Iris pigment epithelial cell (primary cell): ENCODE measurements around the gene GPATCH4.
"Not testable (repeated sequence)": the region's sequence is repeated elsewhere in the genome, so short reads cannot be mapped to it uniquely, and the experiment has no call there.

Experiments used
- DNase-seq: peaks from one replicate; pipeline ENCODE4 v3.0.0-alpha.2; 2011; ENCODE audit warnings: low read depth

Gene GPATCH4

DNA sequence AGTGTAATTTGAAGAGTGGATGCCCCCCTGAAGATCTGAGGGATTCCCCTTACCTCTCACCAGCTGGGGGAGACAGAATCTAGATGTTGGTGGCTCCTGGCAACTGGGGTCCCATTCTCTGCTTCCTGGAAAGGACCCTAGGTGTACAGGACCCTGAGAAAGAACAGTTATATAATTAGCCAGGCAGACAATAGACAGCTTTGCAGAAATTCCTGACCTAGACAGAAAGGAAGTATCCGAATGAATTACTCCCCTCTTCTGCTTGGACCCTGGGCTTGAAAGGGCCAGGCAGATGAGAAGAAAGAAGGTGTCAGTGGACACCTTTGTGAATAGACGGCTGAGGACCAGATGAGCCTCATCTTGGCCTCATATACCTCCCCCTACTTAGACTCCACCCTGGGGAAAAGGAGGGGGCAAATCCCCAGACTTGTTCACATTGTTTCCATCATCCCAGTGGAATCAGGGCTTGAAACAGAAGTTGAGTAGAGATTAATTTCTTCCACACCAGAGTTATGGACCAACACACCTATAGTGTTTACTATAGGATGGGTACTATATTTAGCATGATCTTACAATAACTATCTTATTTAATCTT lies 27.1 kb downstream of the GPATCH4 start:
- DNase-seq: no peak

DNA sequence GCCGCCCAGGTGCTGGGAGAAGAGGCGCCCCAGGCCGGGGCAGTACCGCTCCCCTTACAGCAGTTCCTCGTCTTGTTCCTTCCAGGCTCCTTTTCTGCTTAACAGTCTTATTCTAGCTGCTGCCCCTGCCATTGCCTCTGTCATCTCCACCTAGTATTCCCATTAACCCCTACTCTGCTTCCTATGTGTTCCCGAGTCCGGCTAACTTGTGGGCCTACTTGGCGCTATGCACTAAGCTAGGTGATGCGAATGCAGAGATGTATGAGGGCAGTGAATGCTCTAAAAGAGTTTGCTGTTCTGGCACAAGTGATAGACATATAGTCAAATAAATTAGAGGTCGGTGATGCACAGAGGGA lies 28.6 kb downstream of the GPATCH4 start:
- no peak for DNase-seq

DNA sequence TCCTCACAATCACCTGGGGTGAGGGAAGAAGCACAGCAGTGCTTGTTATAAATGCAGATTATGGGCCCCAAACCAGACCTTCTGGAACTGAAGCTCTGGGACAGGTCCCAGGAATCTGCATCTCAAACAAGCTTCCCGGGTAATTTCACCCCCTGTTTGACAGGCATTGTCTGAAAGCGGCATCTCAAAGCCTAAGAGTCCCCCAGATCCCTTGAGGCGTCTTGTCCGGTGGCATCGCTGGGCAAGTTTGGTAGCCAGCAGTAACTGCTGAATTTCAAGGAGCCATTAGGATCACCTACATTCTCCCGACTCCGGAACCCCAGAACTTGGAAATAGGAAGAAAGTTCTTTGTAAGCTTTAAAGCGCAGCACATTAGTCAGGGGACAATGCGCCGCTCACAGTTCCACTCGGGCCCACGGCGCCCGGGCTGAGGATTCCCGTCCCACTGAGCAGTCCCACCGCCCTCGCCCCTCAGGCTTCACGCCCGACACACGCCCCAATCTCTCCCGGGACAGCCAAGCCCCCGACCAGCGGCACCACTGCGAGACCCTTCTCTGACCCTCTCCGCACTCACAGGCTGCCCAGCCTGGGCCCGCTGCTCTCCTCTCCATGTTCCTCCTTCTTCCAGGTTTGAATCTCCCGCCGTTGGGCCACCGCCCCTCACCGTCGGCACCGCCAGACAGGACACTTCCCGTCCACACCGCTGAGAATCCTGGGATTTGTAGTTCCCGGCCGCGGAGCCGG lies 29.2 kb downstream of the GPATCH4 start, which contains the start of gene IQGAP3:
IQGAP3 (minus strand) TSS at position 647 of the 744 bp plus-strand sequence; CDS start at position 611, 36 bp downstream.
- DNase-seq: peak; percentile 82

DNA sequence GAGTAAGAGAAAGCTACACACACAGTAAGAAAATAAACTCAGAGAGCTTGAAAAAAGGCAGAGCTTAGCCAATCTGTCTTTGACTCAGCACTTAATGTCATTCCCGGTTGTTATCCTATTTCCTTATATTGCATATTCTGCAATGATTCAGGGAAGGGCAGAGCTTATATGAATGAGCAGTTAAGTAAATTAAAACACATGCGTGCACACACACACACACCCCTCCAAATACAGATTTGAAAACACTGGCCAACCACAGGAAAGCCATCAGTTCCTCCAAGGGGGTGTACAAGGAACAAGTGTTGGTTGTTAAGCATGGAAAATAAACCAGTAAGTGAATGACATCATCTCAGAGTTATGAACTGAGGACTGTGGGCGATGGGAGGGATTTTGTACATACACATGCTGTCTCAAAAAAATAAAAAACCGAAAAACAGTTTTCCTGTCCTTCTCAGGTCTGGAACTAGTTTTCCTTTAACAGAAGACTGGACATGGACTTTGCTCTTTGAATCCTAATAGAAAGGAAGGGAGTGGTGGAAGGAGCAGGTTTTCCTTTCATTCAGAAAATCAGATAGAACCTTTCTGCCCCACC lies 29.9 kb downstream of the GPATCH4 start:
- DNase-seq: peak; percentile 89

DNA sequence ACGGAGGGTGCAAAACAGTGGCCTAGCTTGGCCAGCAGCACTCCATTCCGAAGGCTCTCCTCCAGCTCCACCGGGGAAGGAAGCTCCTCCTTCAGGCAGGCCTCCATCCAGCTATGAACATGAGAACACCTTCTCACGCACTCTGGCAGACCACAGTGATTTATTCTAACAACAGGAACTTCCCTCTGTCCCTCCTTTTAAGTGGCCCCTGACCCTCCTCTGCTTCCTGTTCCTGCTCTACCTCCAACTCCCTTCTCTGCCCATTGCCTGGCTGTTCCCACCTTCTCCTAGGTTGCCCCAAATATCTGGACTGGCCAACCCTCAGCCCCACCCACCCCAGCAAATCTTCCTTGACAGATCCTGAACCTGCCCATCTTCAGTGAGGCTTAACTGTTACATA lies 34.8 kb downstream of the GPATCH4 start:
- DNase-seq: no peak

DNA sequence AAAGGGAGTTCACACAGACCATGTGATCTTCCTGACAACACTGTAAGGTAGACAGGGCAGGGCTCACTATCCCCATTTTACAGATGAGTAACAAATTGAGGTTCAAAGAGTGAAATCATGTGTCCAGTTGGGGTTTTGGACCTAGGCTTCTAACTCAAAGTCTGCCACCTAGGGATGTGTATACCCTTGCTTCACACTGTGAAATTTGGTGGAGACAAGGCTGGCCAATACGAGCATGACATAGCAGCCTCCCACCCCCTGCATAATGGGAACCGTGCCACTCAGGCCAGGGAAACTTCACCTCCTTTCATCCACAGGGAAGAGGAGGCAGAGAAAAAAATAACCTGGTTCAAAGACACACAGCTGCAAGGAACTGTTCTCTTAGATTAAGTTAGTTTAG lies 35.8 kb downstream of the GPATCH4 start:
- no peak for DNase-seq

DNA sequence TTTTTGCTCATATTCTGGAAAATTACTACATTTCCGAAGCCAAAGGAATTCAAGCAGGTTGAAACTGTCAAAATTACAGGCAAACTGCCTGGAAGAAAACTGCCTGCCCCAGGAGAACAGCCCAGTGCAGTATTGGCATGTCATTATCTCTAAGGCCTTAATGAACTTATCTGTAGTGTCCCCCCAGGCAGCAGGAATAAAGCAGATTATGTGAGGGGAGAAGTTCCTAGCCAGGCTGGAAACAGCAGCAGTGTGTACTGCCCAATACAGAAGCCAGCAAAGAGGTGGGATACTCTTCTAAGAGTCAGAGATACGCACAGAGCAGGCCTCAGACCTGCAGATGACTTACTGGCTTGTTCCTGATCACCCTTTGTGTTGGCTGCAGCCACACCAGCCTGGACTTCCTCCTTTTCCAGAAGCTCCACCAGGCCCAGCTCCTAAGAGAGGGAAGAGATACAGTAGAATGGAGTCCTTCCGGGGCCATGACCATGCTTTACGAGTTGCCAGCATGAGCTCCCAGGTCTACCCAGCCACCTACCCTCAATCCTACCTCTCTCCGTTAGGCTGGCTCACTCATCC lies 40.6 kb downstream of the GPATCH4 start:
- DNase-seq: no peak

DNA sequence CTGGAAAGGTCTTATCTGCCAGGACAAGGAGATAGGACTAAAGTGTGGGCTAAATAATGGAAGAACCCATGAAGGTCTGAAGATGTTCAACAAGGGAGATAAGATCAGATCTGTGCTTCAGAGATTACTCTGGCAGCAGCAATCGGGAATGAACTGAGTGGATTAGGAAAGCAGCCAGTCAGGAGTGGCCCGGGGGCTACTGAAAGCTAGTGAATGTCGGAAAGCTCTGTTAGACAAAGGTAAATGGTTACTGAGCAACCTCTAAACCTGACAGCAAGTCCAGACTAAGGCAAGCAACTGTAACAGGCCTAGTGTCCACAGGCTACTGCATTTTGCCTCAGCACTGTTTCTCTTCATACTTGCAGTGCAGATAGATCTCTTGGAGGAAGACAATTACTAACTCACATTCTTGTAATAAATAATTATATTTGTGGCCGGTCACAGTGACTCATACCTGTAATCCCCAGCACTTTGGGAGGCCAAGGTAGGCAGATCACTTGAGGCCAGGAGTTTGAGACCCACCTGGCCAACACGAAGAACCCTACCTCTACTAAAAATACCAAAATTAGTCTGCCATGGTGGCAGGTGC lies 41.4 kb downstream of the GPATCH4 start:
- no peak for DNase-seq

DNA sequence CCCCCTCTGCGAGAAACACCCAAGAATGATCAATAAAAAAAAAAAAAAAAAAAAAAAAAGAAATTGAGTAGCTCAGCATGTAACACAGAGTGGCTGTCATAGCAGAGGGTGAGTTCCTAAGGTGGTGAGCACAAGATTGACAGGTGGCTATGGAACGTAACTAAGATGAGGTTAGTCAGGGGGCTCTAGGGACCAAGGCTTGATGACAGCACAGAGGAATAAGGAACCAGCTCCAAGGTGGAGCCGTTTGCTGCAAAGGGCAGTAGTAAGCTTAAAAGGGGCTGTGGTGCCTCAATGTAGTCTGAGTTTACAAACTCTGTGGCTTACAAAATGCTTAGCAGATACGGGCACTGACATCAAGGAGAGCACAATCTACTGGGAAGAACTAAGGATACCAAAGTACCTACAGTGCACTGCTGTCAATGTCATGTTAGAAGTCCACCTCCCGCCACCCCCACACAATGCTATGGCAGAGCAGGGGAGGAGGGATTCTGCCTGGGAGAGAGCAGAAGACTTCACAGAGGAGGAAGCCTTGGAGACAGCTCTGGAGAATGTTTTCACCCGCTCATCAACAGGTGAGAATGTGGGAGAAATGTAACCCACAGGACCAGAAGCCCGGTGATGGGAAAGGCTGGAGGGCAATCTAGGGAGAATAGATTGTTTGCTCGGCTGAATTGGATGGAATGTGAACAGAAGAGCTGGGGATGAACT lies 42.0 kb downstream of the GPATCH4 start:
- no peak for DNase-seq

DNA sequence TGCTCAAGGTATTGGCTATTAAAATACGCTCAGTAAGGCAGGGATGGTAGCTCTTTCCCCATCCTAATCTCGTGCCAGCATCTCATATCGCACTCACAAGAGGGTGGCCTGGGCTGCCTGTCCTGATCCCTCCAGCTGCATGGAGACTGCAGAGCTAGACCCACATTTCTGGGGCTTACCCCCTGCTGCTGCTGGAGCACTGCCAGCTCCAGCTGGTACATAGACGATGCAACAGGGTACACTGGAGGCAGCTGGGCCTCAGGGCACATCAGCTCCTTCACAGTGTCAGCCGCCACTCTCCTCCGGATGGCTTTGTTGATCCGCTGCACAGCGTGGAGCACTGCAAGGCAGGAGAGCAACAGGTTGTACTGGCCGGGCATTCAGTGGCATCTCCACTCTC lies 44.9 kb downstream of the GPATCH4 start:
- DNase-seq: no peak

DNA sequence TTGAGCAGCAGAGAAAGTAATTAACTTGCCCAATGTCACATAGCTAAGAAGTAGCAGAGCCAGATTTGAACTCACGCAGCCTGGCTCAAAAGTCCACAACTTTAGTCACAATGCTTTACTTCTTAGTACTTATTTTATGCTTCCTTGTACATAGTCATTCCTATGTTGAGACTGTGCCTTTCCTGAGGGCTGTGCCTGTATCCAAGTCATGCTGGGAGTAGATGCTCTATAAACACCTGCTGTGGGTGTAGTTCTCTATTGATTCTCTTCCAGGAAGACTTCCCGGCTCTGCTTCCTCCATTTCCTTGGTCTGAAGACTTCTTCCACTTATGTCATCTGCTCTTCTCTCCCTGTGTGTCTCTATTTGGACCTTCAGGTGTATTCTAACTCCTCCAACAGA lies 45.6 kb downstream of the GPATCH4 start:
- DNase-seq: no peak

DNA sequence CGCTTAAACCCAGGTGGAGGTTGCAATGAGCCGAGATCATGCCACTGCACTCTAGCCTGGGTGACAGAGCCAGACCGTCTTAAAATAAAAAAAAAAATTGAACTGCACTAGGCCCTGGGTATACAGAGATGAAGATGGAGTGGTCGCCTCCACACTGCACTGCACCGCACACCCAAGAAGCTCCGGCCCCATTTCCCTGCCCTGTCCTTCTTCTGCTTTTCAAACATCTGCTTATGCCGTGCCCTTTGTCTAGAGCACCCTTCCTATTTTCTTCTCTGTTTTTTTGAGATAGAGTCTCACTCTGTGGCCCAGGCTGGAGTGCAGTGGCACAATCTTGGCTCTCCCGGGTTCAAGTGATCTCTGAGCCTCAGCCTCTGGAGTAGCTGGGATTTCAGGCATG lies 46.3 kb downstream of the GPATCH4 start:
- no peak for DNase-seq

DNA sequence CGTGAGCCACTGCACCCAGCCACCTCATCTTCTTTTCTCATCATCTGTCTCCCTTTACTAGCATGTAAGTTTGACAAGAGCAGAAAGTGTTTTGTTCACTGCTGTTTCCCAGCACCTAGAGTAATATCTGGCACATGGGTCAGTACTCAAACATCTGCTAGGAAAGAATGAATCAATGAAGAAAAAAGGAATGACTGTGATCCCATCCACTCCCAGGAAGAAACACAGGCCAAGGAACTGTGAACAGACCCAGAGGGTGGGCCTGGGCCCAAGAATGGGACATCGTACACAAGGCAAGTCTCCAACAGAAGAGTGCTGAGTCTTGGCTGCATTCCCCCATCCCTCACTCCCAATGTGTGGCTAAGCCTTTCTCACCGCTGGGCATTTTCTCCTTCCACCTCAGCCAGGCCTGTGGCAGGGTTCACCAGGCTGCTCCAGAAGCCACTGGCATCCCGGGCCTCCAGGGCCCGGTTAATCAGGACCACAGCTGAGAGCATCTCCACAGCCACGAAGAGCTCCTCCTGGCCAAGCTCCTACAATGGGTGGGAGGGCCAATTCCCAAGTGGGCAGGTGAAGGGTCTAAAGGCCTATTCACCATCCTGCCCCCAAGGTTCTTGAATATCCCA lies 47.3 kb downstream of the GPATCH4 start:
- no peak for DNase-seq

DNA sequence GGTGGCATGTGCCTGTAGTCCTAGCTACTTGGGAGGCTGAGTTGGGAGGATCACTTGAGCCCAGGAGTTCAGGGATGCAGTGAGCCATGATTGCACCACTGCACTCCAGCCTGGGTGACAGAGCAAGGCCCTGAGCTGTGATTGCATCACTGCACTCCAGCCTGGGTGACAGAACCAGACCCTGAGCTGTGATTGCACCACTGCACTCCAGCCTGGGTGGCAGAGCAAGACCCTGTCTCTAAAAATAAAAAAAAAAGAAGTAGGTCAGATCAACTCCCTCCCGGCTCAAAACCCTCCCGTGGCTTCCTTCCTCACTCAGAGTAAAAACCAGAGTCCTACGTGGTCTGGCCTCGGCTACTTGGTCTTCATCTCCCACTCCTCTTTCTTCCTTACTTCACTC lies 48.3 kb downstream of the GPATCH4 start:
- DNase-seq: not testable (repeated sequence)

DNA sequence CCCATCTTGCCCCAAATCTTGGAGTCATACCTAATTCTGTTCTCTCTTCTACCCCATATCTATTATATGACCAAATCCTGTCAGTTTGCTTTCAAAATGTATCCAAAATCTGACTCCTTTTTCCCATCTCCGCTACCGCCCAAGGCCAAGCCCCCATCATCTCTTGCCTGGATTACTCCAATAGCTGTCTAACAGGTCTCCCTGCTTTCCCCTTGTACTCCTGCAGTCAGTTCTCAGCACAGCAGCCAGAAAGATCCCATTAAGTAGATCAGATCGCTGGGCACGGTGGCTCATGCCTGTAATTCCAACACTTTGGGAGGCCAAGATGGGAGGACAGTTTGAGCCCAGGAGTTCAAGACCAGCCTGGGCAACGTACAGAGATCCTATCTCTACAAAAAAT lies 48.8 kb downstream of the GPATCH4 start:
- no peak for DNase-seq

DNA sequence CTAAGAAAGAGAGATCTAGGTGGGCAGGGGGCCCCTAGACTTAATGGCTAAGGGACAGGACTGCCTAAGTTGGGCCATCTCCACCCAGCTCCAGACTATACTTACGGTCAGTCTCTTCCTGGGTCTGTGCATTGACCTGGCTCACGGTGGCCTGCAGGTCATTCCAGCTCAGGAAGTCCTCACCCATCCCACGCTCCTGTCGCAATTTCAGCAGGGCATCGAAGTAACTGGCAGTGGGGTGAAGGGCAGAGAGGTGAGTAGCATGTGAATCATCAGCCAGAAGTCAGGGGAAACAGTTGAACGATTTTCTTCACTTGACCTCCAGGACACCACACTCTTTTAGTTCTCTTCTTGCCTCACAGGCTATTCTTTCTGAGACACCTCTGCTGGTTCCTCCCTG lies 49.4 kb downstream of the GPATCH4 start:
- no peak for DNase-seq

DNA sequence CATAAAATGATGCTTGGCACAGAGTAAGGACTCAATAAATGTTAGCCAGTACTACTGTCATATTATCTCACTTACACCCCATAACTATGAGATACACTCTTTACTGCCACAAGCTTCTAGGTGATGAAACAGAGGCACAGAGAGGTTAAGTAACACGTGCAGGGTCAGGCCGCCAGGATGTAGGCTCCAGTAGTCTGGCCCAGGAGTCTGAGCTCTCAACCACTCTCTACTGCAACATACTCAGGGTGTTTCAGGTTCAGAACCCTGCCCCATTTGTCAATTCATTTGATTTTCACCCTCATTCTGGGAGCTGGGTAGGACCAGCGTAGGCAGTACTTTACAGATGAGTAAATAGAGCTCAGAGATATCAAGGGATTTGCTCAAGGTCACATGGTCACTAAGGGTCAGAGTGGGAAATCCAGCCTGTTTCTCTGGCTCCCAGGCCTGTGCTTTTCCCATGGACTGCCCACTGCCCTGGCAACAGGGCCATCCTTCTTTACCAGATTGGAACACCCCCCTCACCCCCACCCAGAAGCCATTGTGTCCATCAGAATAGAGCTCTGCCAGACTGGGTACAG lies 50.1 kb downstream of the GPATCH4 start:
- no peak for DNase-seq

DNA sequence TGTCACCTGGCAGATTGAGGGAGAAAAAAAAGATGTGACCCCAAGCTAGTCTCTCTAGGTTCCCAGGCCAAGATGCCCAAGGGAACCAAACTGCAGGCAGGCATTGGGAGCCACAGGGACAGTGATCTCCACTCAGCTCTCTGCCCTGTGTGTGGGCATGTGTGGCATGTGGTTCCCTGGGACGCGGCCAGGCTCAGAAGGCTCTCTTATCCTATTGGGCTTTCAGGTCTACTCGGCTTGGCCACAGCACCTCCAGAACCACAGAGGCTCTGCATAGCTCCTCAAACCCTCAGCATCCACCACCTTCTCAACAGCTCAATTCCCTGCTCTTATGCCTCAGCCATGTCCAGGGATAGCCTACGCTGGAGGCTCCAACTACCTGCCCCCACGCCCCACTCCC lies 50.9 kb downstream of the GPATCH4 start:
- DNase-seq: no peak

DNA sequence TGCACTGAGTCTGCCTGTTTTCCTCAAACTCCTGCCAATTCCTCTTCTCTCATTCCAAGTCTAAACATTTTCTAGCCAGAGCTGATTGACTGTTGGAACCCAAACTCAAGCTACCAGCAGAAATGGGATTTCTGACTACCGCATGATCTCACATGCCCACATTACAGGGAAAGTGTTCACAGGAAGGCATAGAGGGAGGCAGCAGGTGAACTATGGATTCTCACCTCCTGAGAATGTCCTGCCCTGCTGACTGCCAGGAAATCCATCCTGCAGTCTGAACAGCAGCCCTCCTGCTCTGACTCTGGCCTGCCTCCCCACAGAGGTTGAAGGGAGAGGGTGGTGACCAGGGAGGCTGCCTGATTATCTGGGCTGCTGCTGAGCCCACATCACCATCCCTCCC lies 51.4 kb downstream of the GPATCH4 start:
- DNase-seq: no peak

DNA sequence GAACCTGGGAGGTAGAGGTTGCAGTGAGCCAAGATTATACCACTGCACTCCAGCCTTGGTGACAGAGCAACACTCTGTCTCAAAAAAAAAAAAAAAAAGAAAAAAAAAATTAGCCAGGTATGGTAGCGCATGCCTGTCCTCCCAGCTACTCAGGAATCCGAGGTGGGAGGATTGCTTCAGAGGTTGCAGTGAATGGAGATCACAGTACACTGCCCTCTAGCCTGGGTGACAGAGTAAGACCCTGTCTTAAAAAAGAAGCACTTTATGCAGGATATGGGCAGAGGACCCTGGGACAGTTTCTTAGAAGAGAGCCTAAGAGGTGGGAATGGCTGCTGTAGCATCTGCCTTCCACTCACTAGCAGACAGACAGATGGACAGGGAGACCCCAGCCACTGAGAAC lies 51.9 kb downstream of the GPATCH4 start:
- no peak for DNase-seq

DNA sequence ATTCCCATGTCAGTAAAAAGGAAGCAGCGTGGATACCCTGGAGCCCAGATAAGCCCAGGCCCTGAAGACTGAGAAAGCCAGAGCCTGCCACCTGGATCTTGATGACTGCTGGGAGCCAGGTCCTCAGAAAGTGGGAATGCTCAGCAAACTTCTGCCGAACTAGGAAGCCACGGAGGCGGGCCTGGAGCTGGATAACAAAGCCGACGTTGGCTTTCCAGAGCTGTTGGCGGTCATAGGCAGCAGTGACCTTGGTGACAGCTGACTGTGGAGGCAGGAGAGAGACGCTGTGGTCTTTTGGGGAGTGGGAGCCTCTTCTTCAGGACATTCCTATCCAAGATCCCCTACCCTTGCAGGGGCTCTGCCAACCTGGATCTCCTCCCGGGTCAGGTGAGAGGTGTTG lies 53.3 kb downstream of the GPATCH4 start:
- no peak for DNase-seq
